Measurements from ENCODE around the gene NFKBIB.
A peak's percentile ranks its signal among the peaks of the same experiment; 100 is the strongest.
"Not testable (repeated sequence)": the region's sequence is repeated elsewhere in the genome, so short reads cannot be mapped to it uniquely, and the experiment has no call there.

Gene NFKBIB

GRCh38 chr19:38931521-38931793 is 31.7 kb downstream of the NFKBIB start:
- no peak for DNase-seq

- DNase-seq = peak; percentile 4
These were observed 32.8 kb downstream of the NFKBIB start for GRCh38 chr19:38932425-38933179.

GRCh38 chr19:38933544-38933943 is 33.8 kb downstream of the NFKBIB start:
- no peak for DNase-seq

GRCh38 chr19:38939957-38940356 is 40.2 kb downstream of the NFKBIB start:
- DNase-seq = no peak

- DNase-seq = not testable (repeated sequence)
These were observed 41.7 kb downstream of the NFKBIB start for GRCh38 chr19:38941466-38941865.

GRCh38 chr19:38941979-38942378 is 42.2 kb downstream of the NFKBIB start:
- DNase-seq = no peak

GRCh38 chr19:38942471-38943181 is 42.9 kb downstream of the NFKBIB start:
- DNase-seq = no peak

- DNase-seq = no peak
These were observed 45.3 kb downstream of the NFKBIB start for GRCh38 chr19:38944981-38945506.

GRCh38 chr19:38945562-38946228 is 45.9 kb downstream of the NFKBIB start:
- no peak for DNase-seq

- no peak for DNase-seq
These were observed 46.7 kb downstream of the NFKBIB start for GRCh38 chr19:38946229-38947010.

GRCh38 chr19:38949580-38950367 is 50.0 kb downstream of the NFKBIB start:
- DNase-seq = no peak

- no peak for DNase-seq
These were observed 51.4 kb downstream of the NFKBIB start for GRCh38 chr19:38951187-38951586.

- peak; percentile 15 for DNase-seq
These were observed 52.8 kb downstream of the NFKBIB start for GRCh38 chr19:38952395-38953165.

- no peak for DNase-seq
These were observed 53.9 kb downstream of the NFKBIB start for GRCh38 chr19:38953677-38954076.

GRCh38 chr19:38956264-38956663 is 56.5 kb downstream of the NFKBIB start:
- no peak for DNase-seq

GRCh38 chr19:38958301-38958700 is 58.5 kb downstream of the NFKBIB start:
- DNase-seq = no peak
